CD14-positive monocyte (primary cell): Measurements from ENCODE around the gene IL26. TPM values are rescaled to one million over a fixed set of nuclear protein-coding genes. Genes with fewer than 3 reads are reported as not detected.

Experiments
- DNase-seq, 3 donors: peaks; one replicate each; pipeline ENCODE4 v3.0.0-alpha.2; 2011 to 2022
- H2AFZ ChIP-seq: 2 replicates; pipeline ENCODE4 v1.6.0; 2012; ENCODE audit warnings: mild to moderate bottlenecking, low read depth, low read length, inconsistent platforms; ENCODE audit not compliant: insufficient read depth, poor library complexity, severe bottlenecking
- H3K27ac ChIP-seq, 2 donors: 1 replicate in 1 of 2; 2 replicates in 1 of 2; pipeline ENCODE4 v1.5.1; 2012 to 2013; ENCODE audit warnings: low read length in 2 of 2, control low read depth in 1 of 2, inconsistent platforms in 1 of 2, low read depth in 1 of 2, mild to moderate bottlenecking in 1 of 2
- H3K27me3 ChIP-seq, 2 donors: one replicate each; pipeline versions ENCODE4 v1.6.0 to v1.6.1; 2011 to 2013; ENCODE audit warnings: low read length in 2 of 2; ENCODE audit not compliant: control insufficient read depth in 2 of 2, insufficient read depth in 2 of 2
- H3K36me3 ChIP-seq, 2 donors: replicated peaks in 1 of 2; 1 replicate in 1 of 2; 2 replicates in 1 of 2; pipeline versions ENCODE4 v1.5.1 to v1.6.1; 2012 to 2013; ENCODE audit warnings: low read length in 2 of 2, control low read depth in 1 of 2, inconsistent platforms in 1 of 2, mild to moderate bottlenecking in 1 of 2; ENCODE audit not compliant: insufficient read depth in 2 of 2, control insufficient read depth in 1 of 2
- H3K4me1 ChIP-seq, 2 donors: 1 replicate in 1 of 2; 2 replicates in 1 of 2; pipeline versions ENCODE4 v1.5.1 to v1.6.1; 2012 to 2013; ENCODE audit warnings: low read length in 2 of 2, control low read depth in 1 of 2, inconsistent platforms in 1 of 2, mild to moderate bottlenecking in 1 of 2, moderate library complexity in 1 of 2; ENCODE audit not compliant: insufficient read depth in 2 of 2, control insufficient read depth in 1 of 2
- H3K4me2 ChIP-seq: replicated peaks from 2 replicates; pipeline ENCODE3; 2012; ENCODE audit warnings: low read length, moderate library complexity, mild to moderate bottlenecking; ENCODE audit not compliant: poor library complexity, severe bottlenecking; ENCODE audit errors: extremely low read depth
- H3K4me3 ChIP-seq, 3 experiments: fragments of 200-600 bp in 1 of 3; sonication (generic) in 1 of 3; replicated peaks in 1 of 3; 1 replicate in 2 of 3; 2 replicates in 1 of 3; pipeline ENCODE4 v1.5.1; 2011 to 2013; ENCODE audit warnings: low read length in 3 of 3, mild to moderate bottlenecking in 3 of 3, control low read depth in 2 of 3, low read depth in 2 of 3, inconsistent platforms in 1 of 3, moderate library complexity in 1 of 3
- H3K79me2 ChIP-seq: 2 replicates; pipeline ENCODE4 v1.6.0; 2012; ENCODE audit warnings: mild to moderate bottlenecking, control low read depth, inconsistent platforms, low read length, moderate library complexity; ENCODE audit not compliant: insufficient read depth
- H3K9ac ChIP-seq: 2 replicates; pipeline ENCODE4 v1.6.0; 2017; ENCODE audit warnings: low read length, mild to moderate bottlenecking; ENCODE audit not compliant: insufficient read depth, poor library complexity, severe bottlenecking
- H3K9me3 ChIP-seq, 2 donors: replicated peaks in 1 of 2; 1 replicate in 1 of 2; 2 replicates in 1 of 2; pipeline versions ENCODE4 v1.5.1 to v1.6.1; 2012 to 2013; ENCODE audit warnings: low read length in 2 of 2, control low read depth in 1 of 2; ENCODE audit not compliant: control insufficient read depth in 1 of 2, insufficient read depth in 1 of 2
- H4K20me1 ChIP-seq: 2 replicates; pipeline ENCODE4 v1.6.0; 2012; ENCODE audit warnings: mild to moderate bottlenecking, low read length, control low read depth, moderate library complexity; ENCODE audit not compliant: insufficient read depth
- H3K27ac Mint-ChIP-seq, 7 donors: one replicate each; pipeline ENCODE4 v1.8.0; 2020; ENCODE audit warnings: mild to moderate bottlenecking in 7 of 7, mixed read lengths in 7 of 7, moderate library complexity in 6 of 7, inconsistent platforms in 2 of 7
- H3K27me3 Mint-ChIP-seq, 3 donors: one replicate each; pipeline ENCODE4 v1.8.0; 2021 to 2022; ENCODE audit warnings: low read depth in 3 of 3, mild to moderate bottlenecking in 3 of 3, mixed read lengths in 3 of 3, moderate library complexity in 3 of 3, inconsistent platforms in 1 of 3
- H3K36me3 Mint-ChIP-seq, 2 donors: one replicate each; pipeline ENCODE4 v1.8.0; 2020; ENCODE audit warnings: mixed read lengths in 2 of 2, inconsistent platforms in 1 of 2, mild to moderate bottlenecking in 1 of 2
- H3K4me1 Mint-ChIP-seq: one replicate; pipeline ENCODE4 v1.8.0; 2020; ENCODE audit warnings: mild to moderate bottlenecking, mixed read lengths
- H3K4me3 Mint-ChIP-seq, 2 donors: one replicate each; pipeline ENCODE4 v1.8.0; 2020; ENCODE audit warnings: mild to moderate bottlenecking in 2 of 2, mixed read lengths in 2 of 2, moderate library complexity in 1 of 2
- H3K9me3 Mint-ChIP-seq, 7 donors: one replicate each; pipeline ENCODE4 v1.8.0; 2020 to 2022; ENCODE audit warnings: mixed read lengths in 7 of 7, mild to moderate bottlenecking in 6 of 7, moderate library complexity in 6 of 7, inconsistent platforms in 2 of 7
- WGBS: methylation state at CpG from one replicate; pipeline ENCODE4 v1.1.5; 2013; ENCODE audit warnings: missing lambda C conversion rate; ENCODE audit not compliant: insufficient coverage; 5-methylcytosine and 5-hydroxymethylcytosine counted together
- intact Hi-C, 2 donors: fragments of 100-400 bp; cut with micrococcal nuclease; formaldehyde crosslinking; loops; one replicate each; pipeline versions ENCODE4 v1.15.0 to v1.15.1; 2023
- polyA plus RNA-seq, 3 donors: library from polyadenylated mRNA; depleted of rRNA in 1 of 3; unstranded in 2 of 3; stranded (reverse) in 1 of 3; fragments of 300-500 nt in 2 of 3; fragments of >200 nt in 1 of 3; fragmentation: Illumina TruSeq in 2 of 3; gene quantifications; 1 replicate in 2 of 3; 2 replicates in 1 of 3; pipeline ENCODE4 v1.2.3, GENCODE V29; 2012 to 2021
- TF ChIP-seq, protein P1 (sequence below): fragments of 200-600 bp; IDR thresholded peaks from one replicate; pipeline ENCODE4 v1.8.0; 2022; ENCODE audit warnings: antibody characterized with exemption, mild to moderate bottlenecking

IL26 gene
- polyA plus RNA-seq, 3 donors, result not detected

DNA sequence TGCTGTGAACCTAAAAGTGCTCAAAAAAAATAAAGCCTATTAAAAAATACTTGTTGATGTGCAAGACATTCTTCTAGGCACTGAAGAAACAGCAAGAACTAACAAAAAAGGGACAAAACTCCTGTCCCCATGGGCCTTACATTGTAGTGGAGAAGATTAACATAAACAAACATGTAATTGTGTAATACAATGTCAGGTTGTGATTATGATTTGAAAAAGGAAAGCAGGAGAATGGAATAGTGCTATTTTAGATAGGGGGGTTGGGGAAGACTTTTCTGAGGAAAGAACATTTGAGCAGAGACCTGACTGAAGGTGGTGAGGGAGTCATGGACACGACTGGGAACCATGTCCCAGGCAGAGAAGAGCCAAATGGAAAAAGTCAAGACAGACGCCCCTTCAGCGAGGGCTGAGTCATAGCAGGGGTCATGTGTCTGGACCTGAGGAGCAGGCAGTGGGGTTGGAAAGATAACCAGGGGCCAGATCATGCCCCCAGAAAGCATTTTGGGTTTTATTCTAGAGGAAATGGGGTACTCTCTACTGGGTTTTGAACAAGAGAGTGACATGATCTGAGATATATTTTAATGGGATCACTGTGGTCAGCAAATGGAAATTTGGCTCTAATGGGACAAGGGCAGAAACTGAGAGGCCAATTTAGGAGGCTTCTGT lies 46.7 kb downstream of the IL26 start:
- H3K27ac ChIP-seq, result no peak overlapping the region
- intact Hi-C loops, result no loop called here
- TF ChIP-seq, protein P1, sequence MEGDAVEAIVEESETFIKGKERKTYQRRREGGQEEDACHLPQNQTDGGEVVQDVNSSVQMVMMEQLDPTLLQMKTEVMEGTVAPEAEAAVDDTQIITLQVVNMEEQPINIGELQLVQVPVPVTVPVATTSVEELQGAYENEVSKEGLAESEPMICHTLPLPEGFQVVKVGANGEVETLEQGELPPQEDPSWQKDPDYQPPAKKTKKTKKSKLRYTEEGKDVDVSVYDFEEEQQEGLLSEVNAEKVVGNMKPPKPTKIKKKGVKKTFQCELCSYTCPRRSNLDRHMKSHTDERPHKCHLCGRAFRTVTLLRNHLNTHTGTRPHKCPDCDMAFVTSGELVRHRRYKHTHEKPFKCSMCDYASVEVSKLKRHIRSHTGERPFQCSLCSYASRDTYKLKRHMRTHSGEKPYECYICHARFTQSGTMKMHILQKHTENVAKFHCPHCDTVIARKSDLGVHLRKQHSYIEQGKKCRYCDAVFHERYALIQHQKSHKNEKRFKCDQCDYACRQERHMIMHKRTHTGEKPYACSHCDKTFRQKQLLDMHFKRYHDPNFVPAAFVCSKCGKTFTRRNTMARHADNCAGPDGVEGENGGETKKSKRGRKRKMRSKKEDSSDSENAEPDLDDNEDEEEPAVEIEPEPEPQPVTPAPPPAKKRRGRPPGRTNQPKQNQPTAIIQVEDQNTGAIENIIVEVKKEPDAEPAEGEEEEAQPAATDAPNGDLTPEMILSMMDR, result no peak
- H3K27ac Mint-ChIP-seq, result no peak overlapping the region
- H3K9me3 Mint-ChIP-seq, result peaks cover 0 to 5% (median 2%) of the 10 kb centered on the region in 7 donors
- no peak overlapping the region for H3K4me3 Mint-ChIP-seq
- no peak overlapping the region for H3K4me3 ChIP-seq
- DNase-seq, result no peak
- no peaks in the 10 kb centered on the region for H3K79me2 ChIP-seq
- no peaks in the 10 kb centered on the region for H4K20me1 ChIP-seq
- H3K9me3 ChIP-seq, result no peaks in the 10 kb centered on the region
- peaks cover 2 to 5% (median 4%) of the 10 kb centered on the region in 3 donors for H3K27me3 Mint-ChIP-seq
- WGBS, result 79% methylated on average over 3 of the region's 3 CpGs
- no peaks in the 10 kb centered on the region for H3K36me3 Mint-ChIP-seq
- no peaks in the 10 kb centered on the region for H3K27me3 ChIP-seq
- no peaks in the 10 kb centered on the region for H3K4me1 ChIP-seq
- no peak overlapping the region for H3K4me2 ChIP-seq
- no peak overlapping the region for H2AFZ ChIP-seq
- no peaks in the 10 kb centered on the region for H3K36me3 ChIP-seq
- no peaks in the 10 kb centered on the region for H3K4me1 Mint-ChIP-seq
- no peak overlapping the region for H3K9ac ChIP-seq

GRCh38 chr12:68178184-68178583 lies 47.4 kb downstream of the IL26 start:
- H3K9me3 ChIP-seq, result no peaks in the 10 kb centered on the region

More at GRCh38 chr12:68178184-68178583, 47.4 kb downstream of the IL26 start:
- Mint-ChIP-seq H3K9me3 (peaks cover 0 to 5% (median 2%) of the 10 kb centered on the region in 7 donors), H3K4me1 (no peaks in the 10 kb centered on the region), H3K27me3 (peaks cover 2 to 5% (median 4%) of the 10 kb centered on the region in 3 donors), H3K27ac (no peak overlapping the region), H3K4me3 (no peak overlapping the region), H3K36me3 (no peaks in the 10 kb centered on the region)
- Histone ChIP-seq H3K4me1 (no peaks in the 10 kb centered on the region), H3K27me3 (no peaks in the 10 kb centered on the region), H3K4me3 (no peak overlapping the region), H3K27ac (no peak overlapping the region), H4K20me1 (no peaks in the 10 kb centered on the region), H3K4me2 (no peak overlapping the region), H3K9ac (no peak overlapping the region), H2AFZ (no peak overlapping the region), H3K36me3 (no peaks in the 10 kb centered on the region), H3K79me2 (no peaks in the 10 kb centered on the region)
- TF ChIP-seq, protein P1, result no peak
- no peak for DNase-seq
- intact Hi-C loops, result no loop called here
